NCI-H1048 (cell line): Measurements from ENCODE around the gene KDM8.
A peak's percentile ranks its signal among the peaks of the same experiment; 100 is the strongest.

Experiments
- DNase-seq: peaks from one replicate; lab custom pipeline; 2025; lab: John Stamatoyannopoulos, UW

KDM8 gene

DNA sequence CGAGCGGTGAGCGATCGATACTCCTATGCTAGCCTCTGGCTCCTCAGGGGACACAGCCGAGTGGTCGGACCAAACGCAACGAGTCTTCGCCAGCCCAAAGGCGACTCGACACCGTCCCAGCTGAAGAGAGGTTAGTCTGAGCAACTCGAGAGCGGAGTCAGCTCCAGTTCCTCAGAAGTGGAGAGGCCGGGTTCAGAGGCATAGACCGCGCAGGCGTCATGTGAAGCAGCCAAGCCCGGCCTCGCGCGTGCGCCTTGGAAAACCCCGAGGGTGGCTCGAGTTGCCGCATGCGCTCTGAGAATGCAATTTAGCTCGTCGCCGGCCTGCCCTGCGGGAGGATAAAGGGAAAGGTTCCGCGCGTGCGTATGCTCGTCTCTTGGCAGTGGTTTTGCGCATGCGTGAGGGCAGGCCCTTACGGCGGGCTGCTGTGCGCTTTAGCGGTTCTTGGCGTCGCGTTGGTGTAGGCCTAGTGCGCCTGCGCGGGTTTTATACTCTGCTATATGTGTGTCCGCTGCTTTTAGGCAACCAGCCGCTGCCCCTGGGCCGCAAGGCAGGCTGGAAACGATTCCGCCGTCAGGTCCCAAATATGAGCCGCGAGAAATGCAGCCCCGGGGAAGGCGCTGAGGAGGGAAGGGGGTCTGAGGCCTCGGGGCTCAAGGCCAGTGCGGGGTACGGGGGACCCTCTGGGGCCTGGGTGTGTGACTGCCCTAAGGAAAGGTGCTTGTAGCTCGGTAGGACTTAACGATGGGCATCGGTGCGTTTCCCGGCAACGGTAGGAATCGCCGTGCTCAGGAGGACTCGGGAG, at the start of gene KDM8:
Gene KDM8 (plus strand): TSS at position 20 of the 805 bp plus-strand sequence. CDS start 6,598 bp downstream, outside the sequence.
- peak; percentile 93 for DNase-seq

DNA sequence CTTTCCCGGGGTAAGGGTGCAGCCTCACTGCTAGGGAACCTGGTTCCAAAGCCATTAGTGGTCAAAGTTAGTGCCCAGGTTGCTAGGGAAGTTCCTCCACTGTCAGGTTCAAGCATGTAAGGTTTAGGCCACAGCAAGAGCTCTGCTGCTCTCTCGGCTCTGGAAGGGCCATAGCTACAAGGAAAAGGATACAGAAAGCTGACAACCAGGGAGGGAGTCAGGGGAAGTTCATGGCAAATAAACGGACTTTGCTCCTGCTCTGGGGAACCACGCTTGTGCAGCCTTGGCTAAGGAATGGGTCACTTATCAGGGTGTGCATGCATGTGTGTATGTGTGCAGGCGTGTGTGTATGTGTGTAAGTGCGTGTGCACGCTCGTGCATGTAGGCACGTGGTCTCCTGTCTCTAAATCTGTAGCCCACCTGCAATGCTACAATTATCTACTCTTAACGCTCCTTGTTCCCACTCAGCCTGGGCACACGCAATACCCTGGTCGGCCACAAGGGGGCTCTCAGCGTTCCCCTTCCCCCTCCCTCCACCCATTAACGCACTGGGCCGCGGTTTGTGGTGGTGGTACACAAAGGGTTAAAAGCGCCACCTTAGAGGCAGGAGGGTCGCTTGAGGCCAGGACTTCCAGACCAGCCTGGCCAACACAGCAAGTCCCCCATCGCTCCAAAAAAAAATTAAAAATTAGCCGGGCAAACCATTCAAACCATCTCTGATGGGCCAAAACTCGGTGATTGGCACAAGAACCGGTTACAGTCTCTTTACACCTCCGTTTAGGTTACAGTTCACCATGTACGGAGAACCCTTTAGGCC, 48.4 kb upstream of the KDM8 start:
- DNase-seq: no peak

DNA sequence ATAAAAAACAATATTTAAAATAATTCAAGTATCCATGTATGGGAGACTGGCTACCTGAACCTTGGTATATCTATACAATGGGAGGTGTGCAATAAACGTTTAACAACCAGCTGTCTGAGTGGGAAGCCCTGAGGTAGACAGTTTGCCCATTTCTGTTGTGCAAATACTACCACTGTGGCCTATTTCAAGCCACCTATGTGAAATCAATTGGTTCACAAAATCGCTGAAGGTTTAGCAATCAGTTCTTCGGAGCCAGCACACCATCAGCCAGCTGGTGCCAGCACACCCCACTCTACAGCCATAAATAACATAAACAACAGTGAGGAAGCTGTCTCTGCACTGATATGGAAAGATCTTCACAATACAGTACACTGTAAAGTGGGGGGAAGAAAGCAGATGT, 46.7 kb upstream of the KDM8 start:
- no peak for DNase-seq

DNA sequence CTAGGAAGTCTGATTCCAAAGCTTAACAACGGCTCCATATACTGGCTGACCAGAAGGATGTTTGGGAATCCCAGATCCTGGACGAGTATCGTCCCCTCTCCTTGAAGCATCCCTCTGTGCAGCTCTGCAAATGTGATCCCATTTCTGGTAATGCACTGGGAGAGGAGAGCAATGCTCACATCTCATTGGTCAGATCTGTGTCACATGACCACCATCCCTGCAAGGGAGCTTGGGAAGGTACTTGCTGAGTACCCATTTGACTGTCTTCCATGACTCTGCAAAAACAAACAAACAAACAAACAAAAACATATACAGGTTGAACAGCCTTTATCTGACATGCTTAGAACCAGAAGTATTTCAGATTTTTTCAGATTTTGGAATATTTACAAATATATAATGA, 41.9 kb upstream of the KDM8 start:
- no peak for DNase-seq

DNA sequence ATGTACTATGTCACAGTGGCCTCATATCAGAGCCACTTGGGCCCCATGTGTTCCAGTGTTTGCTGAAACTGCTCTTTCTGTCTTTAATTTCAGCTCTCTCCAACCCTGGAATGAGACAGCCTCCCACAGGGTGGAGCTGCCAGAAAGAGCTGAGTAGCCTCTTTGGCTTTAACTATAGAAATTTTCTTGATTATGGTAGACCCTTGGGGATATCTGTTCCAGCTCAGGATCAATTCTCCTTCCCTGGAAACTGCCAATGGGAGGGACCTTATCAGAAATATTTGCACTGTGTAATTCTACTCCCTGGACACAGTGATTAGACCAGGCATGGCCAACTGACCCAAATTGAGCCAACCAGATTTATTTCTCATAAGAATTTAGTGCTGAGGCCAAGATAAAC, 39.0 kb upstream of the KDM8 start:
- no peak for DNase-seq

DNA sequence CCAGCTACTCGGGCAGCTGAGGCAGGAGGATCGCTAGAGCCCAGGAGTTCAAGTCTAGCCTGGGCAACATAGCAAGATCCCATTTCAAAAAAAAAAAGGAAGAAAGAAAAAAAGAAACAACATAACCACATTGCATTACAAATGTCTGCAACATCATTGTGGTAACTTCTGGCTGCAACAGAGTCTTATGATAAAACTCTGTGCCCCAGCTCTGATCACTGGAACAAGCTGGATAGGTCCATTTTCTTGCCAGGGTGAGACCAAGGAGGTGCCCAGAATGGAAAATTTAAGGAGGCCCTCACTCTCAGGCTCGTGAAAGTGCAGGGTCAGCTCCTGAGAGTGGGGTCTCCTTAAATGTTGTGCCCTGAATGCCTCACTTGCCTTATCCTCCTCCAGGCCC, 37.8 kb upstream of the KDM8 start:
- no peak for DNase-seq

DNA sequence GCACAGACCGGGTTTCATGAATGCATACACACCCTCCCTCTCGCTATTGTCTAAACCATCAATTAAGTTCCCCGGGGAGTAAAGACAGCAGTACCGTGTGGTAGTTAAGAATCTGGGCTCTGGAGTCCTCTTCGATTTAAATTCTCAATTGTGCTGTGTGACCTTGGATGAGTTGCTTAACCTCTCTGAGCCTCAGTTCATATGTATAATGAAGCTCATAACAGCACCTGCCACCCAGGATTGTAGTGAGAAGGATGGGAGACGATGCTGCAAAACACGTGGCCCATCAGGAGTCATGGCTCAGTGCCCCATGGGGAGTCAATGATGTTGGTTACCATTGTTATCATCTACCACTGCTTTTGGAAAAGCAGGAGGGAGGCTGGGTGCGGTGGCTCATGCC, 34.5 kb upstream of the KDM8 start:
- no peak for DNase-seq

DNA sequence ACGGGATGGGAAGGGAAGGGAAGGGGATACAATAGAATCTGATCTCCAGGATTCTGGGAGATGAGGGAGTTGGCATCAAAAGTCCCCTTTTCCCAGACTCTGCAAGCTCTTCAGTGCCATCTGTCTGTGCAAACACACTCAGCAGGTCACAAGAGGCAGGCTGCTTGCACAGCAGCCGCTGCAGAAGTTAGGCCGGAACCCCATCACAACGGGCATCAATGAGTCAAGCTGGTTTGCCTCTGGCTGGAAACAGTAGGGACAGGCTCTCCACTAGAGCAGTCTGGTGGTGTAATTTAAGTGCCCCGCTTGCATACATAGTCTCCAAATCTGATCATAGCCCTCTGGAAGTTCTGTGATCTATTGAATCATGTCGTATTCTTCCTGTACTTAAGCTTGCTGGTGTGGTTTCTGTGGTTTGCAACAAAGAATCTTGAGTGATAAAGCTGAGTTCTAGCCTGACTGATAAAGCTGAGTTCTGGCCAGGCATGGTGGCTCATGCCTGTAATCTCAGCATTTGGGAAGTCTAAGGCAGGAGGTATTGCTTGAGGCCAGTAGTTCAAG, 33.7 kb upstream of the KDM8 start:
- no peak for DNase-seq

DNA sequence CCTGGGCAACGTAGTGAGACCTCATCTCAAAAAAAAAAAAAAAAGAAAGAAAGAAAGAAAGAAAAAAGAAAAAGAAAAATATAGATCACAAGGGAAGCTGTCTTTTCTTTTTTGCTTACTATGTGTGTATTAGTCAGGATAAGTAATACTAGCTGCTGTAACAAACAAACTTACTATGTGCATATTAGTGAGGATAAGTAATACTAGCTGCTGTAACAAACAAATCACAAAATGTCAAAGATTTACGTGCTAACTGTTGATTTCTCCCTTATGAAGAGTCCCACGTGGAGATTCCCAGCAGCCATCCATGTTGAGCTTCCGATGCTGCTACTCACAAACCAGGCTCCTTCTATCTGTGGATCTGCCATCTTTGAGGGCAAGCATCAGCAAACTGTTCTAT, 31.7 kb upstream of the KDM8 start:
- no peak for DNase-seq

DNA sequence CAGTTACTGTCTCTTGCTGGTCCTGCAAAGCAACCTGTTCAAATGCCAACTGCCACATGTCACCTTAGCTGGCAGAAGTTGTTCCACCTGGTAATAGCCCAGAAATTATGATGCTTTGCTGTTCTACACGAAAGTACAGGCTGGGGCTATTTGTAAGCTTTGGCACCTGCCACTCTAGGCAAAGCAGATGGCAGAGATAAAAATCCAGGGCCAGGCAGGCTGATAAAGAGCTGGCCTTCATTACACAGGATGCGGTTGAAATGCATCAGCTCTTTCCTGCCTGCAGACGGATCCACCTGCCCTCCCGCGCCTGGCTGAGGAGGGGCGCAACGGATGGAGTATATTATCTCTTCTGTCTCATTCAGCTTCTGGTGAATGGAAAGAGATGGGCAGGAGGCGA, 29.3 kb upstream of the KDM8 start:
- no peak for DNase-seq

DNA sequence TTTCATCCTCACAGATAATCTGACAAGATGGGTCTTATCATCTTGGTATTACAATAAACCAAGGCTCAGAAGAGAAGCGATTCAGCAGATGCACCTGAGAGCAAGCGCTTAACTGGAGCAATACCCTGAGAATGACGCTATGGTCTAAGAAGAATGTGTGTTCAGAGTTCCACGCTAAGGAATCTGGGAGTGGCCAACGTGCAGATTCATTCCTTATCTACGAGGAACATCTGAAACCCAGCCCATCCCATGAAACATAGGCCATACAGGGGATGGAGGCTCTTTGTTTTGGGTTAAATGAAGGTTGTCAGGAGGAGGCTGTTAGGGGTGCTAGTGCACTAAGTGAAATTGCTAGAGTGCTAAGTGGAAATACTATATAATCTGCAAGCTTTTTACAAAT, 28.5 kb upstream of the KDM8 start:
- DNase-seq: no peak

DNA sequence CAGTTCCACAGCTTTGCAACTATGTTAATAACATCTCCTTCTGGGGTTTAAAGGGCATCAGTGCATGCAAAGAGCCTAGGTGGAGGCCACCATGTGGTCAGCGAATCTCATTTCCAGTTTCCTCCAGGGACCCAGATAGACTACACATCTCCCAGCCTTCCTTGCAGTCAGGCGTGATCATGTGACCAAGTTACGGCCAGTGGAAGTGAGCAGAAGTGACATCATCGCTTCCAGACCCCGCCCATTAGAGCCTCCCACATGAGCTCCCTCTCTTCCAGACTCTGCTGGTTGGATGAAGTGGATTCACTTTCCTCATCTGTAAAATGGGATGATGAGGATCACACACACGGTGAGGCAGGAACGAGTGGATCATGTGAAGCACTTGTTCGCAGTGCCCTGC, 27.4 kb upstream of the KDM8 start:
- no peak for DNase-seq

DNA sequence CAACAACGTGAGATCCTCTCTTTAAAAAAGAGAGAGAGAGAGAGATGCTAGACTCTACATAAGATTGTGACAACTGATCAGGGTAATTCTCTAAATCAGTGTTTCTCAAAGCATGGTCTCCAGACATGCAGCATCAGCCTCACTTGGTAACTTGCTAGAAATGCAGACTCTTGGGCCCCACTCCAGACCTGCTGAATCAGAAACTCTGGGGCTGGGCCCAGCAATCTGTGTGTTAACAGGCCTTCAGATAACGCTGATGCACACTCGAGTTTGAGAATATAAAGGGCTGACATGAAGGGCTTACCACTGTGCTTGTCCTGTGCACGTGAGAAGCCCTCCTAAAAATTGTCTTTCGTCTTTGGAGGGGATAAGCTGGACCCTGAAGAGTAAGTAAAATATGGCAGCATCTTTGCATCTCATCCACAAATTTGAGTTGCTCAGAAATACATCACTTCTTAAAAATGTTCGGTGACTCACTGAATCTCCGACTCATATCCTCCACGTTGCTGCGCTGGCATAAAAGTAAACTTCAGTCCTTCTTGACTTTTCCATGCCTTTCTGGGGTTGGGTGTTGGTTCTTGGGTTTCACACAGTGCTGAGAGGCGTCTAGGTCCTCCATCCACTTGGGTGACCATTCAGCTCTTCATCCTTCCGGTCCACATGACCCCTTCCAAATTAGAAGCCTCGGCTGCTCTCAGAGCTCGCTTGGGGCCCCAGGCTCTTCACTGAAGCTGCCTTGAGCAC, 26.1 kb upstream of the KDM8 start:
- DNase-seq: no peak

DNA sequence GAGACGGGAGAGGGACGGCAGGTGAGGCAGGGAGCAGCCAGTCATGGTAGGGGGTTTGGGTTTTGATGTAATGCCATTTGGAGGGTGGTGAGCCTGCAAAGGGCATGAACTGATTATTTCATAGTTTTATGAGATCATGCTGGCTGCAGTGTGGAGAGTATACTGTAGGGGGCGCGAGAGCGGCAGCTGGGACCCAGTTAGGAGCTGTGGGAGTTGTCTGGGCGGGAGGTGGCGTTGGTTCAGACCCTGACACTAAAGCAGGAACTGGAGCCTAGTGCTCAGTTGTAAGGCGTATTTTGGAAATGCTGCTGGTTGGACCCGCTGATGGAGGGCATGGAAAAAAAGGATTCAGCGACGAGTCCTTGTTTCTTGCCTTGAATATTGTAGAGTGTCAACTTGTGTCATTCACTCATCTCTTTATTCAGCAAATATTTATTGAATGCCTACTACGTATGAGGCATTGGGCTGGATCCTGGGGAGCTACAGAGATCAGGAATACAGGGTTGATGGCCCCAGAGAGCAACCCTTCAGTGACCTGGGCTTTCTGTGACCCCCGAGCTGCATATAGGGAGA, 23.7 kb upstream of the KDM8 start:
- DNase-seq: no peak

DNA sequence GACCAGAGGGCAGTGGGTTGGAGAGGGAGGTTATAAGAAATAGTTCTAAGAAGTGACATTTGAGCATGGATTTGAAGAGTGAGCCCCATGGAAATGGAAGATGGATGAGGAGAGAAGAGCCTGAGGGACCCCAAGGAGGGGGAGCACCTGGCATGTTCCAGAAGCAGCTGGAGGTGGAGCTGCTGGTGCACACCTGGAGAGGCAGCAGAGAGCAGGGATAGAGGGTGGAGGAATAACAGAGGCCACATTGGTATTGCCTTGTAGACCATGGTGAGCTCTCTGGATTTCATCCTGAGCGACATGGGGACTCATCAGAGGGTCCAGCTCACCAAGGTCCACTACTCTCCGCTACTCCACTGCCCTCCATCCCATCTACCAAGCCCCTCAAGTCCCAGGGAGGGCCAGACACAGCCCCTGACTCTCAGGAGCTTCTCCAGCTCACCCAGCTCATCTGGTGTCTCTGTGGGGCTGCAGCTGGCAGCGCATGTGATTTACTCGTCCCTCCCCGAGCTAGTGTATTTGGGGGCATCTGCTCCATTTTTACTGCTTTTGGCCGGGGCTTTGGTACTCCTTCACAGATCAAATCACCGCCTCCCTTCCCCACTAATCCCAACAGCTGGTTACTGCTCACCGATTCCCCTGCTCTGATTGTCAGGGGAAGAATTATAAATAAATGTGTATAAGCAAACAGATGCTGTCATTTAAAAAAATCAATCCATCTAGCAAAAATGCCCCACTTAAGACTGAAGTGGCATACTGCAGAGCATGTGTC, 22.1 kb upstream of the KDM8 start:
- DNase-seq: no peak

DNA sequence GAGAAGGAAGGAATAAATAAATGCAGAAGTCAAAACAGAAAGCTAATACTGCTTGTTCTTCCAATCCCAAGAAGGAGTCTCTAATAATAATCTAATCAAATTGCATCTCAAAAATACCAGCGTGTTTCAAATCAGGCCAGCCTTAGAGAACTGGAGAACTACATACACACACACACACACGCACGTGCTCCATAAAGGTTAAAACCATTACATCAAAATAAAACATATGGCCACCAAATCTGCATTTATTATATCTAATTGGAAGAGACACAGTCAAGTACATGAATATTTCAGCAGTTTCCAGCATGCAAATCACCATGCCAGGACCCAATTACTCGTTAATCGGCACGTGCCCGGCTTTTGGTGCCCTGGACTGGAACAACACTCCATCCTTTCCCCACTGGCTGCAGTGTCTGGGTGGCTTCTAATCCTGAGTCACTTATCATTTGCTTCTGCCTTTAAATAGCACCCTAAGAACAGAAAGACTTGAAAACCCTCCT, 20.4 kb upstream of the KDM8 start:
- no peak for DNase-seq

DNA sequence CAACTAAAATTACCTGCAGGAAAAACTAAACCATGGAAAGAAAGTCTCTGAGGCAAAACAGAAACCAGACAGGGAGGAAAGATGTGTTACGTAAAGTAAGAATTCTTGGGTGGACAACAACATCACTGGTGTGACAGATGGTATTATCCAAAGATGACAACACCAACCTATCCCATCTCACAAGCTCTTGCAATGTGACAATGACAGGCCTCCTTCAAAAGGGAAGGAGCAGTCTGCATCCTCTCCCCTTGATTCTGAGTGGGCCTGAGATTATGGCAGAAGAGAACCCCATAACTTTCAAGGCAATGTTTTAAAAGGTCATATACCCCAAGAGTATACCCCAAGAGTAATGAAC, 17.6 kb upstream of the KDM8 start:
- no peak for DNase-seq

DNA sequence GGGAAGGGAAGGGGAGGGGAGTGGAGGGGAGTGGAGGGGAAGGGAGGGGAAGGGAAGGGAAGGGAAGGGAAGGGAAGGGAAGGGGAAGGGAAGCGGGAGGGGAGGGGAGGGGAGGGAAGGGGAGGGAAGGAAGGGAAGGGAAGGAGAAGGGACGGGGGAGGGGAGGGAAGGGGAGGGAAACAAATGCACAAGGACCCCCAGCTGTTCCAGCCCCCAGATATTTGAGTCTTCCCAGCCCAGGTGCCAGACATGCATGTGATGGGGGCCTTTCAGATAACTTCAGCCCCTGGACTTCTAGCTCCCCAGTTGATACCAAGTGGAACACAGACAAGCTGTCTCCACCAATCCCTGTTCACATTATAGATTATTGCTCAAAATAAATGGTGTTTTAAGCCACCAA, 14.7 kb upstream of the KDM8 start:
- DNase-seq: no peak

DNA sequence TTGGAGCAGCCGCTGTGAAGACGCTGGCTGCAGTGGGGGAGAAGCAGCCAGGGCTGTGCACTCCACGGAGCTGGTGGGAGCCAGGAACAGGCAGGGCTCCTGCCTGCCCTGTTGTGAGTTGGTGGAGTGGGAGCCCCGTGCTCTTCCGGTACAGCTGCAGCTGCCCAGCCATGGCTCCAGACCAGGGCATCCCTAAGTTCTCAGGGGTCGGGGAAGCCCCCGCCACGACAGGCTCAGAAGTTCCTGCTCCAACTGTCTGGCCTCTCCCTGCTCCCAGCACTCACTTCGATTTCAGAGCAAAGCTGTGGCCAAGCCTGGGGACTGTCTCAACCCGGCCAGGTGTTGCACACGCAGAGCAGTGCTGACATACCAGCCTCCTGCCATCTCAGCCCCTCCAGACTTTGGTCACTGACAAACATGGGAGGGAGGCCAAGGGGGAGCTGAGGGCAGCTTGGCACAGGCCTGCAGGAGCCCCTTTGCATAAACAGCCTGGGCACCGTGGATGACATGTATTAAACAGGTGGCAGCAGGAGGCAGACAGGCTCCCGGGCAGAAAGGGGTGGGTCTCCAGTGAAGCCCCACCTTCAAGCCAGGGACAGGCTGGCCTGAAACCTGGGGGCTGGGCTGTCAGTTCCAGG, 13.9 kb upstream of the KDM8 start:
- no peak for DNase-seq

DNA sequence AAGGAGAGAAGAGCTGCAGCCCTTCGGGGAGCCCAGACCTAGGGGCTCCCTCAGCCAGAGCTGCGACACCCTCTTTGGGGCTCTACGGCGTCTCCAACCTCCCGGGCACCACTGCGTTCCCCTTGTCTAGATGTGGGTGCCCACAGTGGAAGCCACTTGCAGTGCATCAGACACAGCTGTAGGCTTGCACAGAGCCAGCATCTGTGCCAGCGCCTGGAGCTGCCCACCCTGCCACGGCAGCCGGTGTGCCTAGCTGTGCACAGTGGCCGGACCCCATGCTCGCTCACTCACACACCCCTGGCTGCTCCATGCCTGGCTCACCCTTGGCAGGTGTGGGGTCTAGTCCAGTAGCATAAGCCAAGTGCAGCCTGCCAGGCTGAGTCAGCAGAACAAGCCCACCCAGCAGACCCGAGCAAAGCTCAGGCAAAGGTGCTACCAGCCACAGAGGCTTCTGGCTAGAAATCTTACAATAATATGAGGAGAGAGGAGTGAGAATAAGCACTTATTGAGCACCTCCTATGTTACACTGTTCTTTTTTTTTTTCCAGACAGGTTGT, 12.9 kb upstream of the KDM8 start:
- DNase-seq: no peak
